Activated naive CD8-positive, alpha-beta T cell treated with anti-CD3 and anti-CD28 coated beads, Interleukin-2, amount 50 U/mL, for 16 hours (primary cell): ENCODE results near the gene KLRF1.

ENCODE experiments used
- DNase-seq: peaks from one replicate; pipeline ENCODE4 v3.0.0-alpha.2; 2020; ENCODE audit warnings: low read depth, low spot score

The KLRF1 gene, protein sequence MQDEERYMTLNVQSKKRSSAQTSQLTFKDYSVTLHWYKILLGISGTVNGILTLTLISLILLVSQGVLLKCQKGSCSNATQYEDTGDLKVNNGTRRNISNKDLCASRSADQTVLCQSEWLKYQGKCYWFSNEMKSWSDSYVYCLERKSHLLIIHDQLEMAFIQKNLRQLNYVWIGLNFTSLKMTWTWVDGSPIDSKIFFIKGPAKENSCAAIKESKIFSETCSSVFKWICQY

DNA sequence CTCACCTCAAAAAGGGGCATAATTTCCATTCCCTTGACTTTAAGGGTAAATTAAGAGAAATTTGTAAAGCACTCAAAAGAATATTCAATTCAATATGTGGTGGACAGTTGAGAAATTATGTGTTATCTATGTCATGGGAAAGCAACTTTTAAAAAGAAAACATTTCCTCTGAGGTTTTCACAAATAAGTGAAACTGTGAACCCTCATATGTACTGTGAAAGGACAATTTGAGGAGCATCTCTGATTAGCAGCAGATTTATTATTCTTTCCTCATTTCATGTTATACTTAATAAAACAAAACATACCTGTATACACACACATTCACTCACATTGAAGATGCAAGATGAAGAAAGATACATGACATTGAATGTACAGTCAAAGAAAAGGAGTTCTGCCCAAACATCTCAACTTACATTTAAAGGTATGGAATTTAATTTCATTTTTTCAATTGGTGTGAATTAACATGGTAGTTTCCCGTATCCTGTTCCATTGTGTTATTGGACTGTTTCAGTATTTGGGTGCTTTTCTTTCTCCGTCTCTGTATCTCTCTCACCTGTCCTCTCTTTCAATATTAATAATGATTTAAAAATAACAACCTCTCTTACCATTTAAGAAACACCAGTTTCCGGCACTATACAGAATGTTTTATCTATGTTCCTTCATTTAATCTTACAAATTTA is at the start of gene KLRF1:
TSS of gene KLRF1 (plus strand) at position 273 of the 680 bp plus-strand sequence. CDS start at position 337, 64 bp downstream.
- DNase-seq: no peak

DNA sequence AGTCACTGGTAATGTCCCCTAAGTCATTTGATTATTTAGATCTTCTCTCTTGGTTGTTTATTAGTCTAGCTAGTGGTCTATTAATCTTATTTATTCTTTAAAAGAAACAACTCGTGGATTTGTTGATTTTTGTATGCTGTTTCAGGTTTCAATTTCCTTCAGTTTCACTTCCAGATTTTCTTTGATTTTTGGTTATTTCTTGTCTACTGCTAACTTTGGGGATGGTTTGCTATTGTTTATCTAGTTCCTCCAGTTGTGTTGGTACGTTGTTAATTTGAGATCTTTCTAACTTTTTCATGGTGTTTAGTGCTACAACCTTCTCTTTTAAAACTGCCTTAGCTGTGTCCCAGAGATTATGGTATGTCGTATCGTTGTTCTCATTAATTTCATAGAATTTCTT is 48.1 kb upstream of the KLRF1 start:
- no peak for DNase-seq

DNA sequence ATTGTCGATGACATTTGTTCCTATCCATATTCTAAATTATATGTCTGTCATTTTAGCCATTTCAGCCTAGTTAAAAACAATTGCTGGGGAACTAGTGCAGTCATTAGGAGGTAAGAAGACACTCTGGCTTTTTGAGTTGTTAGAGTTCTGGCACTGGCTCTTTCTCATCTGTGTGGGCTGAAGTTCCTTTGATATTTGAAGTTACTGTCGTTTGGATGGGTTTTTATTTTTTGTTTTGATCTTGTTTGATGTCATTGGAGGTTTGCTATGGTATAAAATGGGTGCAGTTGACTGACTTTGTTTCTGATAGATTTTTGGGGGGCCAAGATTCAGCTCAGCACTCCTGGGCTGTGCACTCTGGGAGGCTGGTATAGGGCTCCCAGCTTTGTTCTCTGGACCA is 45.9 kb upstream of the KLRF1 start:
- no peak for DNase-seq

DNA sequence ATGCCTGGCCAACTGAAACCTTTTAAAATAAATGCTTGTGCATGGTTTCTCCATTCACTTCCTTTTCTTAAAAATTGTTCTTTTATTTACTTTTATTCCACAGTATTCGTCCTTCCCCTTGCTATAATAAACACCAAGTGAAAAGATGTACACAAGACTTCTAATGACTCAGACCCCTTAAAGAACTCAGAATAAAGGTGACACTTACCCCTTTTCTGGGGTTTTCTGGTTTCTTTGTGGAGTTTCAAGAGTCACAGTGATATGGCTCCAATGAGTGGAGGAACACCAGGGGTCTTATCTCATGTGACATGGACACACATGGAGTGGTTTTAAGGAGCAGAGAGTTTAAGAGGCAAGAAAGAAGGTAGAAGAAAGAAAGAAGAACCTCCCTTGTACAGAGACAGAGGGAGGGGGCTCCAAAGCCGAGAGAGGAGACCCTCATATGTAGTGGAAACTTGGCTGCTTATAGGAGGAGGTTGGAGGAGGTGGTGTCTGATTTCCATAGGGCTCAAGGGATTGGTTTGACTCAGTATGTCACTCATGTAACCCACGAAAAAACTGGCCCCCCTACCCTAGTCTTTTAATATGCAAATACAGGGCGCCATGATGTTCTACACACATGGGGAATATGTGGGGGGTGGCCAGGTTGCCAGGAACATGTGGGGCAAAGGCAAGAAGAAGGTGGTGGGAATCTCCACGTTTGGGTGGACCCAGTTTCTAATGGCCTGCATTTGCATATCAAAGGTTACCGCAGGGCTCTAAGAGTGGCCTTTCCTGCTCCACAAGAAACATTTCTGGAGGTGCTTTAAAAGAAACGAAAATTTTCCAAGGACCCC is 44.5 kb upstream of the KLRF1 start:
- DNase-seq: no peak

DNA sequence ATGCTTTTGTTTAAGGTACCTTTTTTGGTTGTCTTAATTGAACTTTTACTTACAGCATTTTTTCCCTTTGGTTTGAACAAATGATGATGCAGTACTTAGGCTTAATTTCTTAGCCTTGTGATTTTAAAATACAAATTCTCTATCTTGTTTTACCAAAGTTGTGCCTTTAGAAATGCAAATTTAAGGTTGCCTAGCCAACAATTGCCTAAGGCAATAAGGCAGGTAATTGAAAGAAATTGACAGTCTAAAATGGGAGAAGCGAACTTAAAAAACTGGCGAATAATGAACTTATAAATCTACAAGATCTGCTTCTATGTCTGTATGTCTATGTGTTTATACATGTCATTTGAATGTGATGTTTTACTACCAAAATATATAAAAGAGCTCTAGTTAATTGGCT is 43.0 kb upstream of the KLRF1 start:
- DNase-seq: no peak

DNA sequence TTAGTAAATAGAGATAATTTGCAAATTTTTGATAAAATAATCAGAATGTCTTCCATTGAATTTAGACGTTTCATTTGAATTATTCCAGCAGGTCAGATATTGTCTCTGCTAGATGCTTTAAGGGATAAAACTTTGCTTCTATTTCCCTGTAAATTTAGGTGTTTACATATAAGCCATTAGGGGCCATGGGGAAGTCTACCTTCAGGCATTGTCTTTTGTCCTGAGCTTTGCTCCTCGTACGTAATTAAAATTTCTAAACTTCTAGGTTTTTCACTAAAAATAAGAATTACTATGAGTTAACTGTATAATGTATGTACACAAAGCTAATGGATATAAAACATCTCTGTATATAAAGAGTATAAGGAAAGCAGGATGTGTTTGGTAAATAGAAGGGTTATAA is 42.5 kb upstream of the KLRF1 start:
- DNase-seq: no peak

DNA sequence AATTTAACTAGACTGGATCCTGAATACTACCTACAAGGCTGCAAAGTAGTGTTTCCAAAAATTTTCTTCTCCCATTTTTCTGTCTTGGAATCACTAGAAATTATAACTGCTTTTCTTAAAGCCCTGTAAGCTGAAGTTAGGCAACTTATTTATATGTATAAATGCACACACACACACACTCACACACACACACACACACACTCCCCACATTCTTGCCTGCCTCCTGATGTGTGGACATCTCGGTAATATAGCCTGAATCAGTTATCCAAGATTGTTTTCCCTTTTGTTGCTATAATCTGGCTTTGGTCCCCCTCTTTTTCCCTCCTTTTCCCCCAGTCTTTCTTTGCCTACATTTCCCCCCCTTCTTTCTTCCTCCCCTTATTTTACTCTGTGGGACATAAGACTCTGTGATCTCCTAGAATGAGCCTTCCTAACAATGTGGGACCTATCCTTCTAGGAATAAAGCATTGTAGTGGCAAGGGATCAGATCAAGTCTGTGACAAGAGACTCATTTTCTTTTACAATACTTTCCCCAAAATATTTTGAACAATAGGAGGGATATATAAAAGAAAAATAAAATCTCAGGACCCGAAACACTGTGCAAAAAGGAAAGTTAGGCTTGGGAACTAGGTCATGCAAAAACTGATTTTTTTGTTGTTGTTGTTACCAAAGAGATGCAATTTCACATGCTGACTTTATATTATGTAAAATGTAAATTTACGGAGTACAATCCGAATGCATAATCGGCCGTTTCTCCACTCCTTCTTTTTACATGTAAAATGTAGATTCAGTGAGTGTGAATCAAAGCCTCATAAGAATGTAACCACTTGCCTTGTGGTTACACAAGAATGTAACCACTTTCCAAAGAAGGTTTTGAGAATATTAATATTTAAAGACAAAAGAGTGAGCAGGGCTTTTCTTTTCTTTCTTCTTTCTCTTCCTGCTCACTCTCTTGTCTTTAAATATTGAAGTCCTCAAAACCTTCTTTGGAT is 40.3 kb upstream of the KLRF1 start:
- no peak for DNase-seq

DNA sequence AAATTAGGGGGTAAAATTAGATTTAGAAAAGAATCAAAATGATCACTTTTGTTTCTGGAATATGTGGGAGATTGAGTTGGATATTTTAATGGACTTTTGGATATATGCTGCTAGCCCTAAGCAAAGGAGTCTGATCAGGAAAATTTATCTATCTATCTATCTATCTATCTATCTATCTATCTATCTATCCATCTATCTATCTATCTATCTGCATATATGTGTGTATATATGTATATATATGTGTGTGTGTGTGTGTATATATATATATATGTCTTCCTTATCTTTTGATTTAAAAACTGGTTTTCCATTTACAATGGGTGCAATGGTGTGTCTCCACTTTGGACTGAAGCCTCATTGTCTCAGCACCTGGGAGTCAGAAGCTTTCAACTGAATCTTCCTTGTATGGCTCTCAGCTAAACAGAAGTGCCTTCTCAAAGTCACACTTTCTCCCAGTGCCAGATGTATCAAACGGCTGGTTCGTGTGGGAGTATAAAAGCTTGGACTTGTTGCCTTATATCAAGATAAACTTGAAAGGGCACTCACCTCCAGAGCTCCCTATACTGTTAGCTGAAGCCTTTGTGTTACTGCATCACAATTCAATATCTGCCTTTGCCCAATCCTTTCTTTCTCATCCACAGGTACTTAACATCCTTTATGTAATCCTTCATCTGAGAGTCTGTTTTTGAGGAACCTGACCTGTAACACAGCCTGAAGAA is 34.9 kb upstream of the KLRF1 start:
- no peak for DNase-seq

DNA sequence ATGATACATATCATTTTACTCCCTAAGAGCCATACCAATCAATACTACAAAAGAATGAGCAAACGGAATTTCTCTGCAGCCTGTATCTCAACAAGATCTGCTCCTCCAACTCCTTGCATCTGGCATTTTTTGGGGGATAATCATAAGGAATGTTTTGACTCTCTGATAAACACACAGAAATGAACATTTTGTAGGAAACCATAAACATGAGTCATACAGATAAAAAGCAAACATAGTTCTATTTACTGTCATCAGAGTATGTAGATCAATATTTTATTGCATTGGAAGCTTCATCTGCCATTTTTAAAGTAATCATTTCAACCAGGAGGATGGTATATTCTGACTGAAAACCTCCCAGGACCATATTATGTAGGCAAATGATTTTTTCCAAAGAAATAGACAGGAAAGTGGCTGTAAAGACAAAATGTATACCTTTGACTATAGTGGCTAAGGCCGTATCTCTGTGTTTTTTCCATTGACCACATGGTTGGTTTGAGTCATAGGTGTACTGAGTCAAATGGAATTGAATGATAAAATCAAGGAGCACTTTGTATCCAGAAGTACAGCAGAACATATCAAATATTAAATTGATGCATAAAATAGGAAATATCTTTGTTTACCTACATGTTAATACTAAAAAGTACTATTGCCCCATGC is 34.2 kb upstream of the KLRF1 start:
- no peak for DNase-seq

DNA sequence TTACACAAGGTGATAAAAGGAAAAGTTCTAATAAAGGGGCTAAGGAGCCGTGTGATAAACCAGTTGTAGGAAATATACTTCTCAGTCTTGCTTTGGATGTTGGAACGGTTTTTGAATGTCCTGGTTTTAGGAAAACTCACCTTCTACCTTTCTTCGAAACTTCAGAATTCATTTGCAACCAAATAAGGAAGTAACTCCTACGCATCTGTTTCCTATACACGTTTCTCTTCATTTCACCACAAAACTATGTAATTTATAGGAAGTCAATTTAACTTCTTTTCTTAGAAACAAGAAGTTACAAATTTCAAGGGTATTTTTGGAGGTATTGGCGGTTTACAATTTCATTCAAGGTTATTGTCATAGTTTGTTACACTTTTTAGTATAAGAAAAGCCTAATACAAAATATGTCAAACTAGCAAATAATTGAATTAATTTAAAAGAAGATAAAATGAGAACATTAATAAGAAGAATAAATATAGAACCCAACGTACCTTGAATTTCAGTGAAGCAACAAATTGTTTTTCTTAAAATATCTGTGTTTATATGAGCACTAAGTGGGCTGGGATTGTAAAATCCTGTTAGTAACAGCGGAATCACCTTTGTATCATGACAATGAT is 33.4 kb upstream of the KLRF1 start:
- no peak for DNase-seq

DNA sequence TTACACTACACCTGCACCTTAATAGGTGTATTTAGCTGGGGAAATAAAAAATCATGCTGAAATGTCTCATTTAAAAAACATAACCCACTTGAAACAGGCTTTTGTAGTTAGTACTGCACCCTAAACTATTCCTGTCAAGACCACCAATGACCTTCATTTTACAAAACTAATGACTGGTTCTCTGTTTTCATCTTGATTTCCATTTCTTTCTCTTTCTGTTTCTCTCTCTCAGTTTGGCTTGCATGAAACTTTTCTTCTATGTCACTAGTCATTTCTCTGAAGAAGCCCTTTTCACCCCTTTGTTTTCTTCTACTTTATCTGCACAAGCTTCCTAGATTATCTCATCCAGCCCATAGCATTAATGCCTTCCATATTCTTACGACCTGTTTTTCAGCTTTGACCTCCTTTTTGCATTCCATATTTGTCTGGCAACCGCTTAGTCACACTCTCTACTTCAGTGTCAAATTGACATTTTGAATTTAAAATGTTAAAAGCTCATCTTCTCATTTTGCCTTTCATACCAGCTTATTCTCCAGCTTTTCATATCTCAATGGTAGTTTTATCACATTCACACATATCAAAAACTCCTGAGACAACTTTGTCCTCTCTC is 32.7 kb upstream of the KLRF1 start:
- no peak for DNase-seq

DNA sequence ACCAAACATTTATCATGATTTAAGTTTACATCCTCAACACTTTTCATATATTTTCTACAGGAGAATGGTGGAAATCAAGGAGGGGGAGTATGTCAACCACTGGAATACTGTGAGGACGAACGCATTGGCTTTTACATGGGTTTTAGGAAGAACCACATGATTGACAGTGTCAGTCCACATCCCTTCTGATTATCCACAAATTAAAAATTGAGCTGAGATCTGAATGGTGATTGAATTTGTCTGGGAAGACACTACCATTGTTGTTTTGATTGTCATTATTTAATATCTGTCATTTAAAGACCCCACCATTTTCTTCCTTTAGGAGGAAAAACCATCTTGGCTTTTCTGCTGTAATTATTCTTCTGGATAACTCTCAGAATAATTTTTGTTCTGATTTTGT is 31.3 kb upstream of the KLRF1 start:
- no peak for DNase-seq

DNA sequence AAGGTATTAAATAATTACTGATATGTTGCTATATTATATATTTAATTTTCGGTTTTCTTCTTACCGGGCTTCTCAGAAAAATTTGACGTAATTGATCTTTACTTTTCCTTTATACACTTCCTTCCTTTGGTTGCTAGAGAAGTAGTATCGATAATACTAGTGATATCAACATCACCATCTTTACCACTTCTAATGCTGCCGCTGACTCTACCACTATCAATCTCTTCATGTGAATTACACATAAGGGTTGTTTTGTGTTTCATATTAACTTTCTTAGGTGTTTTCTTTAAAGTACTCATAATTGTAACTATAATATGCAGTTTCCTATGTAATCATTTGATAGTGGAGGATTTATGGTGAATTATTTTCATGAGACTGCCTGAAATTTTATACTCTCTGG is 30.9 kb upstream of the KLRF1 start:
- DNase-seq: no peak

DNA sequence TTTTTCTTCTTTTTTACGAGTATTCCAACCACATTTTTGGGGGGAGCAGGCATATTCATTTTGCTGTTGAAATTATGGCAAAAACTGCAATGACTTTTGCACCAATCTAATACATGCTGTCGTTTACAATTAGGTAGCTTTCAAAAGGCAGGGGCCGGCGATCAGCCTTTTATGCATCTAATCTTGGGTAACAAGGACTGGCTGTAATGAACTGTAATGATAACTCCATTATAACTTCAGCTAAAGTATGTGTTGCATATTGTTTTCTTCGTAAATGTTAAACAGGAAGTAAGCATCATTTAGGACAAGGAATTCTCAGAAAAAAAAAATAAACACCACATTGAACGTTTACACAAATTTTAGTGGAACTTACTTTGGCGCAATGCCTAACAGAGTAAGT is 30.3 kb upstream of the KLRF1 start:
- no peak for DNase-seq

DNA sequence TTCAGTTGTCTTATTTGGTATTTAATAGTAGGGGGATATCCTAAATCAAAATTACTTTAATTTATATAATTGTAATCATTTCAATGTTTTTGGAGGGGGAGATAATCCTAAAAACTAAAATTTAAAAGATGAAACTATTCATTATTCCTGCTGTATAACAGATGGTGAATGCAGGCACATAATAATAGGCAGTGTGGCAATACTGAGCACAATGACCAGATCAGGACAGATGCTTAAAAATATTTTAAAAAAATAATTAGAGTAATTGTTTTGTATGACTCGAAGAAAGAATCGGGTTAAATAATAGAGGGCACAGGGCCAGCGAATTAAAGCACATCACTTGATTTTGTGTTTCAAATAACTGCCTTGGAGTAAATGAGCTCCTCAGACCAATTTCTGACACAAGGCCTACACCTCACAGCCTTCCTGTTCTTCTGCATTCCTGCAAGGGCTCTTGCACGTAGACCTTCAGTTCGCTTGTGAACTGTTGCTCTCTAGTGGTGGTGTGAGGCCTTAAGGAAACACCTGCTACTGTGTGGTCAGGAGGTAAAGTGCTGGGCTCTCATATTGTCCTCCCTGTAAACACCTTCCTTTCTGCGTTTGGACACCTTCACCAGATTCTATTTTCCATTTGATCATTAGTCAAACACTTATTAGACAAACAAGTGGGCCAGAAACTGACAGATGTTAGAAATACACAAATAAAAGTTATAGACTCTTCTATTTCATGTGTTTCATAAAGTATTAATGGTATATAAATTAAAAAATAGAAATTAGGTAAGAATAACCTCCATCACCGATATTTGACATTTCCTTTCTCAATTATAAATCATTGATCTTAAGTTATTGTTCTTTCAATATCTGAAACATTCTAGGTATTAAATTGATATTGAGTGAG is 29.3 kb upstream of the KLRF1 start:
- DNase-seq: peak; percentile 39

DNA sequence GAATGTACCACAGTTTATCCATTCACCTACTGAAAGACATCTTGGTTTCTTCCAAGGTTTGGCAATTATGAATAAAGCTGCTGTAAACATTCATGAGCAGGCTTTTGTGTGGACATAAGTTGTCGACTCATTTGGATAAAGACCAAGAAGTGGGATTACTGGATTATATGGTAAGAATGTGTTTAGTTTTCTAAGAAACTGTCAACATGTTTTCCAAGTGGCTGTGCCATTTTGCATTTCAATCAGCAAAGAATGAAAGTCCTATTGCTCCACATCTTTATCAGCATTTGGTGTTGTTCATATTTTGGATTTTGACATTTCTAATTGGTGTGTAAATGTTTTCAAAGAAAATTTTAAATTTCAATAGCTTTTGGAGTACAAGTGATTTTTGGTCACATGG is 27.3 kb upstream of the KLRF1 start:
- DNase-seq: no peak

DNA sequence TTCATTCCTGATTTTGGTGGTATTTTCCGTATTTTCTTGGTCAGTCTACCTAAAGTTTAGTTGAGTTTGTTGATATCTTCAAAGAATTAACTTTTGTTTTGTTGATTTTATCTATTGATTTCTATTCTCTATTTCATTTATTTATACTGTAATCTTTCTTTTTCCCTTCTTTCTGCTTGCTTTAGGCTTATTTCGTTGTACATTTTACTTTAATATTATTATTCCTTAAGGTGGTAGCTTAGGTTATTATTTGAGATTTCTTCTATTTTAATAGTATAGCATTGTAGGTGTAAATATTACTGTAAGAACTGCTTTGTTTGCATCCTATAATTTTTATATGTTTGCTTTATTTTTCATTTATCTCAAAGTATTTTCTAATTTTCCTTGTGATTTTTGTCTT is 21.4 kb upstream of the KLRF1 start:
- no peak for DNase-seq

DNA sequence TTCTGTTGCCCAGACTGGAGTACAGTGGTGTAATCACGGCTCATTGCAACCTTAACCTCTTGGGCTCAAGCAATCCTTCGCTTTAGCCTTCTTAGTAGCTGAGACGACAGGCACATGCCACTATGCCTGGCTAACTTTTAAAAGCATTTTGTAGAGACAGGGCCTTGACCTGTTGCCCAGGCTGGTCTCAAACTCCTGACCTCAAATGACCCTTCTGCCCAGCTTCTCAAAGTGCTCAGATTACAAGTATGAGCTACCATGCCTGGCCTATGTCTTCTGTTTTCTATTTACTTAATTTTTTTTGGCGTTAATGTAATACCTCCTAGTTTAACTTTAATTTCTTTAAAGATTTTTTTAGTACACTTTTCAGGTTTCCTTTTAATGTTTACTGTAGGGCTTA is 20.6 kb upstream of the KLRF1 start:
- DNase-seq: no peak
